AG09309 (cell line): ENCODE measurements around the gene NIM1K.
"Not testable (repeated sequence)": the region's sequence is repeated elsewhere in the genome, so short reads cannot be mapped to it uniquely, and the experiment has no call there.

Source experiments
- DNase-seq: peaks from one replicate; pipeline ENCODE4 v3.0.0-alpha.2; 2010; ENCODE audit warnings: low read depth
- H3K4me3 ChIP-seq: 2 replicates; pipeline ENCODE4 v1.5.1; 2011; ENCODE audit warnings: mild to moderate bottlenecking, low read depth, low read length, moderate library complexity; ENCODE audit not compliant: control insufficient read depth
- TF ChIP-seq, protein P1 (sequence below): IDR thresholded peaks from 2 replicates; pipeline ENCODE4 v1.5.1; 2011; ENCODE audit warnings: mild to moderate bottlenecking, low read depth, low read length, inconsistent platforms; ENCODE audit not compliant: insufficient read depth, control insufficient read depth; ENCODE audit errors: missing control alignments

NIM1K gene

DNA sequence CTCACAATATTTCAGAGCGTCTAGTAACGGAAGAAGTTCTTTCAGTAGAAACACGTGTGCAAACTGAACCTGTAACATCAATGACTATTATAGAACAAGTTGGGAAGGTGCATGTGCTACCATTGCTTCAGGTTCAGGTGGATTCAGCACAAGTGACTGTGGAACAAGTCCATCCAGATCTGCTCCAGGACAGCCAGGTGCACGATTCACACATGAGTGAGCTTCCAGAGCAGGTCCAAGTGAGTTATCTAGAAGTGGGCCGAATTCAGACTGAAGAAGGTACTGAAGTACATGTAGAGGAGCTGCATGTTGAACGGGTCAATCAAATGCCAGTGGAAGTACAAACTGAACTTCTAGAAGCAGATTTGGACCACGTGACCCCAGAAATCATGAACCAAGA lies 17.4 kb upstream of the NIM1K start:
- no peak for DNase-seq
- TF ChIP-seq, protein P1, sequence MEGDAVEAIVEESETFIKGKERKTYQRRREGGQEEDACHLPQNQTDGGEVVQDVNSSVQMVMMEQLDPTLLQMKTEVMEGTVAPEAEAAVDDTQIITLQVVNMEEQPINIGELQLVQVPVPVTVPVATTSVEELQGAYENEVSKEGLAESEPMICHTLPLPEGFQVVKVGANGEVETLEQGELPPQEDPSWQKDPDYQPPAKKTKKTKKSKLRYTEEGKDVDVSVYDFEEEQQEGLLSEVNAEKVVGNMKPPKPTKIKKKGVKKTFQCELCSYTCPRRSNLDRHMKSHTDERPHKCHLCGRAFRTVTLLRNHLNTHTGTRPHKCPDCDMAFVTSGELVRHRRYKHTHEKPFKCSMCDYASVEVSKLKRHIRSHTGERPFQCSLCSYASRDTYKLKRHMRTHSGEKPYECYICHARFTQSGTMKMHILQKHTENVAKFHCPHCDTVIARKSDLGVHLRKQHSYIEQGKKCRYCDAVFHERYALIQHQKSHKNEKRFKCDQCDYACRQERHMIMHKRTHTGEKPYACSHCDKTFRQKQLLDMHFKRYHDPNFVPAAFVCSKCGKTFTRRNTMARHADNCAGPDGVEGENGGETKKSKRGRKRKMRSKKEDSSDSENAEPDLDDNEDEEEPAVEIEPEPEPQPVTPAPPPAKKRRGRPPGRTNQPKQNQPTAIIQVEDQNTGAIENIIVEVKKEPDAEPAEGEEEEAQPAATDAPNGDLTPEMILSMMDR: no peak
- H3K4me3 ChIP-seq: no peak overlapping the region

DNA sequence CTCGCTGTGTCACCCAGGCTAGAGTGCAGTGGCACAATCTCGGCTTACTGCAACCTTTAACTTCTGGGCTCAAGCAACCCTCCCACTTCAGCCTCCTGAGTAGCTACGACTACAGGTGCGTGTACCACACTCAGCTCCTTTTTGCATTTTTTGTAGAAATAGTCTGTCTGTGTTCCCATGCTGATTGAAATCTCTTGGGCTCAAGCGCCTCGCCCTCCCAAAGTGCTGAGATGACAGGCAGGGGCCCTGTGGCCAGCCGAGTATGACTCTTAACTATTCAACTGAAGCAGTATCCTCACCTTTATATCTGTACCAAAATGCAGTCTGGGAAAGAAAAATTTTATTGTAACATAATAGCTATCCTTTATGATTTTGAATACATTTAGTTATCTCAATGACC lies 12.2 kb upstream of the NIM1K start:
- DNase-seq: no peak
- no peak overlapping the region for H3K4me3 ChIP-seq
- TF ChIP-seq, protein P1: no peak

DNA sequence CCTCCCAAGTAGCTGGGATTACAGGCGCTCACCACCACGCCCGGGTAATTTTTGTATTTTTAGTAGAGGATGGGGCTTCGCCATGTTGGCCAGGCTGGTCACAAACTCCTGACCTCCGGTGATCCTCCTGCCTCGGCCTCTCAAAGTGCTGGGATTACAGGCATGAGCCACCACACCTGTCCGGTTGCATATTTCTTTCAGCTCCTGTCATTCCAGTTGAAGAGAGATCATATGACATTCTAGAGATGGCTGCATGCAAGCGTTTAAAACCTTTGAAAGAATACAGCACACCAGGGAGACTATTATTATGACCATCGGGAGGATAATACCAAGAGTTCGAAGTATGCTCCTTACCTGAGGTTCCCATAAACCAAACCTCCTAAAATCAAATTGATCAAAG lies 9.6 kb upstream of the NIM1K start:
- H3K4me3 ChIP-seq: no peak overlapping the region
- DNase-seq: no peak
- TF ChIP-seq, protein P1: no peak

DNA sequence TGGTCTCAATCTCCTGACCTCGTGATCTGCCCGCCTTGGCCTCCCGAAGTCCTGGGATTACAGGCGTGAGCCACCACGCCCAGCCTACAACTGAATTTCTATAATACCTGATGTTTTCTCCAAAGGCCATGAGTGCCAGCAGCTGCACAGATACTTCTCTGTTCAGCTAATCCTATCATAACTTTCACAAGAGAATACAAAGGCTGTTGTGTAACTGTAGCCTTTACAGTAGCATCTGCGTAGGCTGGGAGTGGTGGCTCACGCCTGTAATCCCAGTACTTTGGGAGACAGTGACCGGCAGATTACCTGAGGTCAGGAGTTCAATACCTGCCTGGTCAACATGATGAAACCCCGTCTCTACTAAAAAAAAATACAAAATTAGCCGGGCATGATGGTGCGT lies 8.9 kb upstream of the NIM1K start:
- not testable (repeated sequence) for DNase-seq, H3K4me3 ChIP-seq

DNA sequence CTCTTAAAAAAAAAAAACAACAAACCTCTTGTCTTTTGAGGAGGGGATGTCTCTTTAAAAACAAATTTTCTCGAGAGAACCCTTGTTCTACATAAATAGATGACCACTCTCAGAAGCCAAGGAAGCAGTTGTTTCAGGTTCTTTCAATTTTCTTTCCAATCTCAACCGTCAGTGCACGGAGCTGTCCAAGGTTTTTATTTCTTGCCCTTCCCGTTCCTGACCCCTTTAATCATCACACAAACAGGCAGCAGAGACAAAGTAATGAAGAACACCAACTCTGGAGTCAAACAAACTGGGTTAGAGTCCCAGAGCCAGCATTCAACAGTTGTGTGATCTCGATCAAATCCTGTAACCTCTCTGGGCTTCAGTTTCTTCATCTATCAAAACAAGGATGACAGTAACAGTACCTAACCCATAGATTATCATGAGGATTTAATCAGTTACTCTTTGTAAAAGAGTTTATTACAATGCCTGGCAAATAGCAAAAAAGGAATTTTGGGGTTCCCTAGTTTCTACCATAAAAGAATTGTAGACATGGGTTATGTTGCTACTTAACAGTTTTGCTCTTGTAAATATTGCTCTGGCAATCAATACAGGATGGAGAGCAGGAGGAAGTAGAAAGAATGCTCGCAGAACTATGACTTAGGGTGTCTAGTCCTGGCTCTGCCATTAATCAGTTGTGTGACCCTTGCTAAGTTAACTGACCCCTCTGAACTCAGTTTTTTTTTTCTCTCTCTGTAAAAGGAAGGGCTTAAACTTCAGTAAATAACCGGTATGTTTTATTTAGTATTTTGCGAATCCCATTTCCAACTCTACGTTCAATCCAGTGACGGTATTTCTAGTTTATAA lies 1.0 kb upstream of the NIM1K start:
- DNase-seq: no peak
- H3K4me3 ChIP-seq: no peak overlapping the region
- TF ChIP-seq, protein P1: no peak

DNA sequence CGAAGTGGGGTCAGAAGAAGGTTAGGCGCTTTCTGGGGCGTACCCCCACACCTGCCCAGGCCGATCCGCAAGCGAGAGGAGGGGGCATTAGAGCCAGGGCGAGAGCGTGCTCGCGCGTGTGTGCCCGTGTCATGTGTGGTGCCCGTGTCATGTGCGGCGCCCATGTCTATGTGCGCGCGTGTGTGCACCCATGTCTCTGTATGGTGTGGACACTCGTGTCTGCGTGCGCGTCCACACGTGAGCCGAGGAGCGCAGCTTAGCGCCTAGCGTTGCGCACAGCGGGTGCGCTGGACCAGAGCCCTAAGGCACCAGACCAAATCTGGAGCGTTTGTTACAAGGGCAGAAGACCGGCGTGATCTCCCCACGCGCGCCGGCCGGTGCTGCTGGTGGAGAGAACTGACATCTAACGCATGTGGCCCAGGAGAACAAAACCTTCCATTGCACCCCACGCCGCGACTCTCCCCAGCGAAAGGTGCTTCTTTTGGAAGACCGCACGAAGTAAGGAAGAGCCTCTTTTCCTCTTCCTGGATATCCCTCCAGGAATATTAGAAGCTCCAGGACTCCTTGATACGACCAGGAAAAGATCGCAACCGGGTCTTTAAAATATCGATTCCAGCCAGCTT lies 644 bp downstream of the NIM1K start:
- no peak for DNase-seq
- TF ChIP-seq, protein P1: no peak
- peak overlapping the region; percentile 58 for H3K4me3 ChIP-seq

DNA sequence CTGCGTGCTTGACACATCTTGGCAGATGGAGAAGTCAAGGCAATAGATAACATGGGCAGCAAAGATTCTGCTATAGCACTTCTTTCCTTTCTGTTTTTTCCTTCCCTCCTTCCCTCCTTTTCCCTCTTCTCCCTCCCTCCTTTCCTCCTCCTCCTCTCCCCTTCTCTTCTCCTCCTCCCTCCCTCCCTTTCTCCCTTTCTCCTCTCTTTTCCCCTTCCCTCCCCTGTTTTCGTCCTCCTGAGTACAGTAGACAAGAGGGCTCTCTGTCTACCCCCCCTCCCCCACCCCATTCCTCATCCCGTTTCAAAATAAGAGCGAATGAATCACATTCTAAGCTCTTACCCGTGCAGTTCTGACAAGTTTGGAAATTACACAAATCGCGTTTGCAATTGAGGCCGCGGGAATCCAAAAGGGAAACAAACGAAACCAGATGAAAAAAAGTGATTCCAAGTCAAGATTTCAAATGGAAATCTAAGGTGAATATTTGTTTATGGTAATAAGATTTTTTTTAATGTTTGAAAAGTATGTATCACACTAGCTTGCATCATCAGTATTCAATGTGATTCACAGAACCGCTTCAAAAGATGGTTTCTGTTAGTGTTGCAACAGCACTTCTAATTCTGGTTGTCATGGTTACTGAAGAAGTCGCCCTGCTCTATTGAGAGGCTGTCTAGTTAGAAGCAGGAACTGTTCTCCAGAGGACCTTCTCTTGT lies 1.3 kb downstream of the NIM1K start:
- peak; percentile 85 for DNase-seq
- TF ChIP-seq, protein P1: no peak
- peak overlapping the region; percentile 58 for H3K4me3 ChIP-seq
